ENCODE measurements around the gene F7. TPM values are rescaled to one million over a fixed set of nuclear protein-coding genes. Genes with fewer than 3 reads are reported as not detected.

The F7 gene
- total RNA-seq, 2 experiments from 2014 or later, result 0.20 to 0.45 TPM

DNA sequence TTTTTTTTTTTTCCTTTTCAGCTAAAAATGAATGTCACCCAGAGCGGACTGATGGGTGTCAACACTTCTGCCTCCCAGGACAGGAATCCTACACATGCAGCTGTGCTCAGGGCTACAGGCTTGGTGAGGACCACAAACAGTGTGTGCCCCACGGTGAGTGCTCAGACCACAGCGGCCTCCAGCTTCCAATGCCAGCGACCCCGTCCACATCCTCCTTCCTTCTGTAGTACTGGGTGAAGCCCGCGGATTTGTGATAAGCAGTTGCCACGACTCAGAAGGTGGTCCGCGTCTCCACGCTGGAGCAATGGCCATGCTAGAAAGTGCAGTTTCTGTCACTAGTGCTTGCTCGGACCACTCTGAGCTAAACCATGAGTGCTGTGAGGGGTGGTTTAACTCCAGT, 58.9 kb downstream of the F7 start:
- Mint-ChIP-seq H3K4me1 (ENCODE audit: low read depth) (peaks cover 30% of the 10 kb centered on the region), H3K27ac (no peak overlapping the region), H3K27me3 (no peaks in the 10 kb centered on the region), H3K4me3 (no peak overlapping the region), H3K9me3 (peaks cover 2% of the 10 kb centered on the region), H3K36me3 (ENCODE audit: low read depth) (peaks cover 18% of the 10 kb centered on the region)
- CTCF ChIA-PET, result no interaction called here
- TF ChIP-seq, protein P1, sequence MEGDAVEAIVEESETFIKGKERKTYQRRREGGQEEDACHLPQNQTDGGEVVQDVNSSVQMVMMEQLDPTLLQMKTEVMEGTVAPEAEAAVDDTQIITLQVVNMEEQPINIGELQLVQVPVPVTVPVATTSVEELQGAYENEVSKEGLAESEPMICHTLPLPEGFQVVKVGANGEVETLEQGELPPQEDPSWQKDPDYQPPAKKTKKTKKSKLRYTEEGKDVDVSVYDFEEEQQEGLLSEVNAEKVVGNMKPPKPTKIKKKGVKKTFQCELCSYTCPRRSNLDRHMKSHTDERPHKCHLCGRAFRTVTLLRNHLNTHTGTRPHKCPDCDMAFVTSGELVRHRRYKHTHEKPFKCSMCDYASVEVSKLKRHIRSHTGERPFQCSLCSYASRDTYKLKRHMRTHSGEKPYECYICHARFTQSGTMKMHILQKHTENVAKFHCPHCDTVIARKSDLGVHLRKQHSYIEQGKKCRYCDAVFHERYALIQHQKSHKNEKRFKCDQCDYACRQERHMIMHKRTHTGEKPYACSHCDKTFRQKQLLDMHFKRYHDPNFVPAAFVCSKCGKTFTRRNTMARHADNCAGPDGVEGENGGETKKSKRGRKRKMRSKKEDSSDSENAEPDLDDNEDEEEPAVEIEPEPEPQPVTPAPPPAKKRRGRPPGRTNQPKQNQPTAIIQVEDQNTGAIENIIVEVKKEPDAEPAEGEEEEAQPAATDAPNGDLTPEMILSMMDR (IDR thresholded peaks at IDR 0.05), result no peak
- POLR2A ChIA-PET, result no interaction called here
- ATAC-seq (no peak), DNase-seq (no peak)
- intact Hi-C loops (cut with micrococcal nuclease), result no loop called here

DNA sequence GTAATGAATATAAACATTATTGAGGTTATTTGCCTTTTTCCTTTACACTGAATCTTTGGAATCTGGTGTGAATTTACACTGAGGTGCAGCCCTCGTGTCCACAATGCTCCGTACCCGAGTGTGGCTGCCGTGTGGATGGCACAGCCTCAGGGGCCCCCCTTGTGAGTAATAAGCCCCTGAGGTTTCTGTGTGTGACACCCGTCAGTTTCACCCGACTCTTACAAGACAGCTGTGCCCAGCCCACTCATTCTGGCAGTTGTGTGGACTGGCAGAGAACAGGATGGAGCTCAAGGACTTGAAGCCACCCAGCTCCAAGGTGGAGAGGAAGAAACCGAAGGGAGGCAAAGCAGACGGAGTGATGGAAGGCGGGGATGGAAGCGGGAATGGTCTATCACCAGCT, 60.7 kb downstream of the F7 start:
- H3K4me3 Mint-ChIP-seq, result no peak overlapping the region
- H3K27ac Mint-ChIP-seq, result no peak overlapping the region
- H3K36me3 Mint-ChIP-seq (ENCODE audit: low read depth), result peaks cover 25% of the 10 kb centered on the region
- CTCF ChIA-PET, result interaction anchor here (0.9 kb wide), 1 partner anchor 14 kb away, joined by 3 read pairs; no protein-coding TSS in a partner anchor
- ATAC-seq (peak; percentile 76), DNase-seq (peak; percentile 70)
- POLR2A ChIA-PET, result interaction anchor here (1.0 kb wide), 1 partner anchor 16 kb away, joined by 3 read pairs; no protein-coding TSS in a partner anchor
- no peaks in the 10 kb centered on the region for H3K27me3 Mint-ChIP-seq
- peaks cover 2% of the 10 kb centered on the region for H3K9me3 Mint-ChIP-seq
- TF ChIP-seq, protein P1 (IDR thresholded peaks at IDR 0.05), result no peak
- peaks cover 26% of the 10 kb centered on the region for H3K4me1 Mint-ChIP-seq (ENCODE audit: low read depth)
- intact Hi-C loops (cut with micrococcal nuclease), result no loop called here

DNA sequence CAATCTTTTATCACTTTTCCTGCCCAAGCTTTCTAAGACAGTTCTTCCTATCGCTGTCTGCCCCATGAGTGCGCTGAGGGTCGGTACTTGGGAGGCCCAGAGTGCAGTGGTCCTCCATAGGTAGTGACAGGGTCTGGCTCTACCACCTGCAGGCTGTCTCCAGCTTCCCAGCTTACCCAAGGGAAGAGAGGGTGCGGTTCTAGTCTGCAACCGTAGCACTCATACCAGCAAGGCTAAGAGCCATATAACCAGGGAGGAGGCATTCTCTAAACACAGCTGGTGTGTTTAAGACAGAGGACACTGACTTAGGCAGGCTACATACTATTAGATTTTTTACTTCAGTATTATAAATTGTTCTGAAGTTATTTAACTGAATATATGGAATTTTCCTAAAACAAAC, 61.1 kb downstream of the F7 start:
- intact Hi-C loops (cut with micrococcal nuclease), result no loop called here
- no peak for ATAC-seq
- peaks cover 23% of the 10 kb centered on the region for H3K4me1 Mint-ChIP-seq (ENCODE audit: low read depth)
- no peak overlapping the region for H3K4me3 Mint-ChIP-seq
- H3K9me3 Mint-ChIP-seq, result peaks cover 2% of the 10 kb centered on the region
- TF ChIP-seq, protein P1 (IDR thresholded peaks at IDR 0.05), result no peak
- no peak for DNase-seq
- no peaks in the 10 kb centered on the region for H3K27me3 Mint-ChIP-seq
- ChIA-PET POLR2A (interaction anchor here (1.0 kb wide), 1 partner anchor 15 kb away, joined by 3 read pairs; no protein-coding TSS in a partner anchor), CTCF (interaction anchor here (0.9 kb wide), 1 partner anchor 14 kb away, joined by 3 read pairs; no protein-coding TSS in a partner anchor)
- no peak overlapping the region for H3K27ac Mint-ChIP-seq
- peaks cover 25% of the 10 kb centered on the region for H3K36me3 Mint-ChIP-seq (ENCODE audit: low read depth)

DNA sequence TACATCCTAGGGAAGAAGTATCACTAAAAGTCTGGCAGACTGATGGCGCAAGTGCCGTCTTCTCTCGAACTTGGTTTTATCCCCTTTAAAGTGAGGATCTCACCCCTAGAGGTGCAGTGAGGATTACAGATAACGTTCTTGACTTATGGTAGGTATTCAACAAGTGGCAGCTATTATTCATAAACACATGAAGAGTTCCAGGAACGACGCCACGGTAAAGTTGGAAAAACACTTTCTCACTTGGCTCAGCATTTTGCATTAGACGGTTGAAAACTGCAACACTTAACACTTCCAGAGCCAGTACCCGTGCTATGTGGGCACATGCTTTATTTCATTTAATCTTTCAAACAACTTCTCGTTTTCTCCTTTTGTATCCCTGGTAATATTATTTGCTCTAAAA, 61.6 kb downstream of the F7 start:
- TF ChIP-seq, protein P1 (IDR thresholded peaks at IDR 0.05), result no peak
- Mint-ChIP-seq H3K4me3 (no peak overlapping the region), H3K36me3 (ENCODE audit: low read depth) (peaks cover 25% of the 10 kb centered on the region), H3K9me3 (peaks cover 2% of the 10 kb centered on the region), H3K27ac (no peak overlapping the region), H3K4me1 (ENCODE audit: low read depth) (peaks cover 23% of the 10 kb centered on the region), H3K27me3 (no peaks in the 10 kb centered on the region)
- intact Hi-C loops (cut with micrococcal nuclease), result no loop called here
- ATAC-seq (no peak), DNase-seq (no peak)
- ChIA-PET CTCF (no interaction called here), POLR2A (interaction anchor here (0.6 kb wide), 1 partner anchor 40 kb away, joined by 3 read pairs; no protein-coding TSS in a partner anchor)

DNA sequence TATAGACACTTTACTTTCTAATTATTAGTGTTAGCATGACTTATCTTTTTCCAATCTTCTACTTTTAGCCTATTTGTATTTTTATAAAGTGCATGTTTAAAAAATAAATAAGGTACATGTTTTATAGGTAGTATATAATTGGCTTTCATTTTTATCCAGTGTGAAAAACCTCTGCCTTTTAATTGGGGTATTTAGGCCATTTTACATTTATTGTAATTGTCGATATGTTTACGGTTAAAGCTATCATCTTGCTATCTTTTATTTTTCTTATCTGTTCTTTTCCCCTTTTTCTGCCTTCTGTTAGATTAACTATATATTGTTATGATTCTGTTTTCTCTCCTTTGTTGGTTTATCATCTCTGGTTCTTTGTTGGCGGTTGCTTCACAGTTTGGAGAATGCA, 62.0 kb downstream of the F7 start:
- Mint-ChIP-seq H3K4me1 (ENCODE audit: low read depth) (peaks cover 23% of the 10 kb centered on the region), H3K36me3 (ENCODE audit: low read depth) (peaks cover 25% of the 10 kb centered on the region)
- intact Hi-C loops (cut with micrococcal nuclease), result no loop called here

More for the DNA sequence above, 62.0 kb downstream of the F7 start:
- no peak for ATAC-seq
- TF ChIP-seq, protein P1 (IDR thresholded peaks at IDR 0.05), result no peak
- no peak for DNase-seq
- POLR2A ChIA-PET, result interaction anchor here (0.6 kb wide), 1 partner anchor 39 kb away, joined by 3 read pairs; no protein-coding TSS in a partner anchor
- Mint-ChIP-seq H3K4me3 (no peak overlapping the region), H3K27ac (no peak overlapping the region), H3K9me3 (peaks cover 2% of the 10 kb centered on the region), H3K27me3 (no peaks in the 10 kb centered on the region)
- CTCF ChIA-PET, result no interaction called here

Measured in activated CD8-positive, alpha-beta T cell treated with anti-CD3 and anti-CD28 coated beads for 36 hours (primary cell).